ENCODE data around the gene CMTM1.
"Not testable (repeated sequence)": the region's sequence is repeated elsewhere in the genome, so short reads cannot be mapped to it uniquely, and the experiment has no call there.

The CMTM1 gene

GRCh38 chr16:66581246-66581952 is 15.2 kb downstream of the CMTM1 start:
- H3K27ac Mint-ChIP-seq, result no peak overlapping the region
- no peak for DNase-seq (ENCODE audit: low spot score)
- H3K36me3 Mint-ChIP-seq (ENCODE audit: low read depth), result peaks cover 20% of the 10 kb centered on the region

GRCh38 chr16:66585481-66586239 is 19.4 kb downstream of the CMTM1 start:
- Mint-ChIP-seq H3K4me3 (no peak overlapping the region), H3K4me1 (ENCODE audit: low read depth) (peaks cover 26% of the 10 kb centered on the region), H3K27ac (no peak overlapping the region), H3K9me3 (no peaks in the 10 kb centered on the region), H3K36me3 (ENCODE audit: low read depth) (peaks cover 5% of the 10 kb centered on the region), H3K27me3 (ENCODE audit: low read depth) (no peaks in the 10 kb centered on the region)
- DNase-seq (ENCODE audit: low spot score), result no peak

More at GRCh38 chr16:66581246-66581952, 15.2 kb downstream of the CMTM1 start:
- Mint-ChIP-seq H3K4me3 (no peak overlapping the region), H3K27me3 (ENCODE audit: low read depth) (peaks cover 30% of the 10 kb centered on the region), H3K4me1 (ENCODE audit: low read depth) (peaks cover 8% of the 10 kb centered on the region), H3K9me3 (no peaks in the 10 kb centered on the region)

- Mint-ChIP-seq H3K9me3 (no peaks in the 10 kb centered on the region), H3K4me1 (ENCODE audit: low read depth) (peaks cover 34% of the 10 kb centered on the region), H3K27ac (peak overlapping the region; percentile 66), H3K36me3 (ENCODE audit: low read depth) (no peaks in the 10 kb centered on the region), H3K27me3 (ENCODE audit: low read depth) (no peaks in the 10 kb centered on the region), H3K4me3 (no peak overlapping the region)
- no peak for DNase-seq (ENCODE audit: low spot score)
Measured at GRCh38 chr16:66587881-66588600, 21.8 kb downstream of the CMTM1 start.

GRCh38 chr16:66588981-66589713 is 22.9 kb downstream of the CMTM1 start:
- H3K9me3 Mint-ChIP-seq, result no peaks in the 10 kb centered on the region
- DNase-seq (ENCODE audit: low spot score), result peak; percentile 64
- H3K4me1 Mint-ChIP-seq (ENCODE audit: low read depth), result peaks cover 34% of the 10 kb centered on the region
- H3K36me3 Mint-ChIP-seq (ENCODE audit: low read depth), result no peaks in the 10 kb centered on the region
- no peaks in the 10 kb centered on the region for H3K27me3 Mint-ChIP-seq (ENCODE audit: low read depth)
- peak overlapping the region; percentile 78 for H3K4me3 Mint-ChIP-seq
- H3K27ac Mint-ChIP-seq, result peak overlapping the region; percentile 78

- Mint-ChIP-seq H3K27ac (peak overlapping the region; percentile 69), H3K36me3 (ENCODE audit: low read depth) (no peaks in the 10 kb centered on the region), H3K27me3 (ENCODE audit: low read depth) (no peaks in the 10 kb centered on the region), H3K4me1 (ENCODE audit: low read depth) (peaks cover 39% of the 10 kb centered on the region), H3K9me3 (no peaks in the 10 kb centered on the region), H3K4me3 (peak overlapping the region; percentile 83)
- DNase-seq (ENCODE audit: low spot score), result peak; percentile 35
Measured at GRCh38 chr16:66590322-66590721, 24.1 kb downstream of the CMTM1 start.

GRCh38 chr16:66591018-66591417 is 24.8 kb downstream of the CMTM1 start:
- H3K27me3 Mint-ChIP-seq (ENCODE audit: low read depth), result no peaks in the 10 kb centered on the region
- no peak overlapping the region for H3K27ac Mint-ChIP-seq
- no peaks in the 10 kb centered on the region for H3K9me3 Mint-ChIP-seq
- peaks cover 39% of the 10 kb centered on the region for H3K4me1 Mint-ChIP-seq (ENCODE audit: low read depth)
- H3K36me3 Mint-ChIP-seq (ENCODE audit: low read depth), result no peaks in the 10 kb centered on the region
- no peak for DNase-seq (ENCODE audit: low spot score)
- H3K4me3 Mint-ChIP-seq, result peak overlapping the region; percentile 83

- no peak for DNase-seq (ENCODE audit: low spot score)
- Mint-ChIP-seq H3K36me3 (ENCODE audit: low read depth) (no peaks in the 10 kb centered on the region), H3K9me3 (no peaks in the 10 kb centered on the region), H3K4me3 (no peak overlapping the region), H3K27me3 (ENCODE audit: low read depth) (no peaks in the 10 kb centered on the region), H3K27ac (no peak overlapping the region), H3K4me1 (ENCODE audit: low read depth) (peaks cover 47% of the 10 kb centered on the region)
Measured at GRCh38 chr16:66592241-66592640, 26.0 kb downstream of the CMTM1 start.

- H3K27ac Mint-ChIP-seq, result no peak overlapping the region
- H3K36me3 Mint-ChIP-seq (ENCODE audit: low read depth), result no peaks in the 10 kb centered on the region
- H3K4me1 Mint-ChIP-seq (ENCODE audit: low read depth), result peaks cover 48% of the 10 kb centered on the region
- no peaks in the 10 kb centered on the region for H3K9me3 Mint-ChIP-seq
- H3K4me3 Mint-ChIP-seq, result no peak overlapping the region
- no peaks in the 10 kb centered on the region for H3K27me3 Mint-ChIP-seq (ENCODE audit: low read depth)
- DNase-seq (ENCODE audit: low spot score), result no peak
Measured at GRCh38 chr16:66592814-66593213, 26.6 kb downstream of the CMTM1 start.

- no peak overlapping the region for H3K27ac Mint-ChIP-seq
- no peak overlapping the region for H3K4me3 Mint-ChIP-seq
- DNase-seq (ENCODE audit: low spot score), result no peak
- H3K27me3 Mint-ChIP-seq (ENCODE audit: low read depth), result no peaks in the 10 kb centered on the region
- H3K9me3 Mint-ChIP-seq, result no peaks in the 10 kb centered on the region
- no peaks in the 10 kb centered on the region for H3K36me3 Mint-ChIP-seq (ENCODE audit: low read depth)
- peaks cover 48% of the 10 kb centered on the region for H3K4me1 Mint-ChIP-seq (ENCODE audit: low read depth)
Measured at GRCh38 chr16:66594739-66595138, 28.5 kb downstream of the CMTM1 start.

- not testable (repeated sequence) for H3K4me3 Mint-ChIP-seq; H3K27me3 Mint-ChIP-seq (ENCODE audit: low read depth); H3K36me3 Mint-ChIP-seq (ENCODE audit: low read depth); DNase-seq (ENCODE audit: low spot score); H3K9me3 Mint-ChIP-seq
- Mint-ChIP-seq H3K27ac (peak overlapping the region; percentile 93), H3K4me1 (ENCODE audit: low read depth) (peaks cover 44% of the 10 kb centered on the region)
Measured at GRCh38 chr16:66596559-66596958, 30.3 kb downstream of the CMTM1 start.

- Mint-ChIP-seq H3K36me3 (ENCODE audit: low read depth) (peaks cover 8% of the 10 kb centered on the region), H3K27ac (peak overlapping the region; percentile 93), H3K4me1 (ENCODE audit: low read depth) (peaks cover 41% of the 10 kb centered on the region), H3K4me3 (peak overlapping the region; percentile 61), H3K9me3 (peaks cover 8% of the 10 kb centered on the region), H3K27me3 (ENCODE audit: low read depth) (no peaks in the 10 kb centered on the region)
- peak; percentile 19 for DNase-seq (ENCODE audit: low spot score)
Measured at GRCh38 chr16:66596986-66597848, 31.0 kb downstream of the CMTM1 start.

- Mint-ChIP-seq H3K9me3 (peaks cover 8% of the 10 kb centered on the region), H3K27me3 (ENCODE audit: low read depth) (no peaks in the 10 kb centered on the region), H3K4me3 (peak overlapping the region; percentile 54), H3K27ac (peak overlapping the region; percentile 93), H3K4me1 (ENCODE audit: low read depth) (peaks cover 45% of the 10 kb centered on the region), H3K36me3 (ENCODE audit: low read depth) (peaks cover 8% of the 10 kb centered on the region)
- no peak for DNase-seq (ENCODE audit: low spot score)
Measured at GRCh38 chr16:66598111-66598510, 31.9 kb downstream of the CMTM1 start.

- peaks cover 8% of the 10 kb centered on the region for H3K9me3 Mint-ChIP-seq
- peaks cover 13% of the 10 kb centered on the region for H3K36me3 Mint-ChIP-seq (ENCODE audit: low read depth)
- no peak for DNase-seq (ENCODE audit: low spot score)
- peak overlapping the region; percentile 62 for H3K27ac Mint-ChIP-seq
- no peaks in the 10 kb centered on the region for H3K27me3 Mint-ChIP-seq (ENCODE audit: low read depth)
- peak overlapping the region; percentile 31 for H3K4me3 Mint-ChIP-seq
- peaks cover 50% of the 10 kb centered on the region for H3K4me1 Mint-ChIP-seq (ENCODE audit: low read depth)
Measured at GRCh38 chr16:66599726-66600125, 33.5 kb downstream of the CMTM1 start.
